Transverse colon (tissue), 4 donors: ENCODE data around the gene SLC16A12.

Source experiments
- EP300 ChIP-seq: sonication (generic); formaldehyde crosslinking; IDR thresholded peaks from one replicate; pipeline ENCODE4 v1.6.1; 2017; ENCODE audit warnings: antibody characterized with exemption, low read depth
- POLR2A ChIP-seq: fragments of 450-650 bp; IDR thresholded peaks from one replicate; pipeline ENCODE4 v1.6.1; 2016; ENCODE audit warnings: antibody characterized with exemption, mild to moderate bottlenecking, moderate library complexity
- POLR2AphosphoS5 ChIP-seq, 3 donors: sonication (generic); formaldehyde crosslinking; IDR thresholded peaks; one replicate each; pipeline ENCODE4 v1.6.1; 2016; ENCODE audit warnings: antibody characterized with exemption in 3 of 3
- TF ChIP-seq, protein P1 (sequence below), 5 experiments: fragments of 200-600 bp in 3 of 5; fragments of 450-650 bp in 2 of 5; sonication (generic) in 3 of 5; IDR thresholded peaks; 1 replicate in 2 of 5; 2 replicates in 3 of 5; pipeline ENCODE4 v1.5.1; 2016 to 2017; ENCODE audit warnings: antibody characterized with exemption in 5 of 5, inconsistent platforms in 3 of 5, mild to moderate bottlenecking in 2 of 5, moderate library complexity in 1 of 5

GRCh38 chr10:89428877-89429276 is 106.5 kb downstream of the SLC16A12 start:
- TF ChIP-seq, protein P1, sequence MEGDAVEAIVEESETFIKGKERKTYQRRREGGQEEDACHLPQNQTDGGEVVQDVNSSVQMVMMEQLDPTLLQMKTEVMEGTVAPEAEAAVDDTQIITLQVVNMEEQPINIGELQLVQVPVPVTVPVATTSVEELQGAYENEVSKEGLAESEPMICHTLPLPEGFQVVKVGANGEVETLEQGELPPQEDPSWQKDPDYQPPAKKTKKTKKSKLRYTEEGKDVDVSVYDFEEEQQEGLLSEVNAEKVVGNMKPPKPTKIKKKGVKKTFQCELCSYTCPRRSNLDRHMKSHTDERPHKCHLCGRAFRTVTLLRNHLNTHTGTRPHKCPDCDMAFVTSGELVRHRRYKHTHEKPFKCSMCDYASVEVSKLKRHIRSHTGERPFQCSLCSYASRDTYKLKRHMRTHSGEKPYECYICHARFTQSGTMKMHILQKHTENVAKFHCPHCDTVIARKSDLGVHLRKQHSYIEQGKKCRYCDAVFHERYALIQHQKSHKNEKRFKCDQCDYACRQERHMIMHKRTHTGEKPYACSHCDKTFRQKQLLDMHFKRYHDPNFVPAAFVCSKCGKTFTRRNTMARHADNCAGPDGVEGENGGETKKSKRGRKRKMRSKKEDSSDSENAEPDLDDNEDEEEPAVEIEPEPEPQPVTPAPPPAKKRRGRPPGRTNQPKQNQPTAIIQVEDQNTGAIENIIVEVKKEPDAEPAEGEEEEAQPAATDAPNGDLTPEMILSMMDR (IDR thresholded peaks at IDR 0.05), result no peak
- TF ChIP-seq POLR2AphosphoS5 (IDR thresholded peaks at IDR 0.05), result no peak
- TF ChIP-seq POLR2A, result no peak
- TF ChIP-seq EP300, result no peak
